ENCODE results near the gene ERH. TPM values are rescaled to one million over a fixed set of nuclear protein-coding genes. Genes with fewer than 3 reads are reported as not detected.

ERH gene
- total and polyA plus RNA-seq, 10 of the 15 experiments (the other 5 are each of a cell fraction or from before 2014, with no cell fraction given): 255 to 852 (median 382) TPM

DNA sequence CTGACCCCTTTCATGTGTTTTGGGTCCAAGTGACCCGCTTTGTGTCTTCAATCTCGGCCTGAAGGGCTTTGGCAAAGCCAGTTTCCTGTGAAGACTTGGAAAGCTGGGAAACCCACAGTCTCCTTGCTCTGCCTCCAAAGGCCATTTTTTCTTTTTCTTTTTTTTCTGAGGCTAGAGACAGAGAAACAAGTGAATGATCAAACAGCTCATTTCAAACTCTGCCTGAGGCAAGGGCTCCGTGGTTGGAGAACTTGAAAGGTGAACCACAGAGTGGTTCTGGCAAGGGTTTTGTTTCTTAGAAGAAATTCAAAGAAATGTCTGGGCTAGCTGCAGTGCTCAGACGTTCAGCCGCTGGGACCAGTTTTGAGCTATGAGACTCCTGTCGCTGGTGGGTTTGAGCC is 62.7 kb downstream of the ERH start:
- Histone ChIP-seq H3K9me3 (replicated peaks; ENCODE audit: control insufficient read depth, insufficient read depth, low read length) (no peaks in the 10 kb centered on the region), H3K27ac (ENCODE audit: control insufficient read depth, insufficient read depth) (no peak overlapping the region), H2AFZ (ENCODE audit: control insufficient read depth, low read depth, low read length) (no peak overlapping the region), H4K20me1 (ENCODE audit: control insufficient read depth, insufficient read depth) (no peaks in the 10 kb centered on the region), H3K4me3 (no peak overlapping the region), H3K36me3 (ENCODE audit: control insufficient read depth in 2 of 2, insufficient read depth in 2 of 2, low read length in 1 of 2) (no peaks in the 10 kb centered on the region), H3K79me2 (ENCODE audit: control insufficient read depth, insufficient read depth, low read length) (no peaks in the 10 kb centered on the region), H3K4me2 (ENCODE audit: control insufficient read depth, insufficient read depth) (no peak overlapping the region), H3K27me3 (replicated peaks in 1 of 2; ENCODE audit: control insufficient read depth in 2 of 2, insufficient read depth in 2 of 2, low read length in 1 of 2) (no peaks in the 10 kb centered on the region; a peak in 1 of 4 replicates), H3K9ac (ENCODE audit: control insufficient read depth, insufficient read depth, low read length) (no peak overlapping the region), H3K4me1 (ENCODE audit: control insufficient read depth, insufficient read depth, low read length) (no peaks in the 10 kb centered on the region; the same call in 1 of the 2 replicates)
- ChIA-PET CTCF (interaction anchor here (0.9 to 2.1 kb wide), 4 partner anchors 12 to 139 kb away, joined by 3 to 9 read pairs (median 4); no protein-coding TSS in a partner anchor), SMC1A (ENCODE audit: uncharacterized antibody, unreplicated experiment) (interaction anchor here (0.8 kb wide), 1 partner anchor 124 kb away, joined by 4 read pairs; no protein-coding TSS in a partner anchor), POLR2A (interaction anchor here (0.6 to 1.3 kb wide), 2 partner anchors 12 to 99 kb away, joined by 3 to 4 read pairs; no protein-coding TSS in a partner anchor), RAD21 (ENCODE audit: unreplicated experiment) (interaction anchor here (1.3 kb wide), 1 partner anchor 43 kb away, joined by 3 read pairs; no protein-coding TSS in a partner anchor)
- no peak for DNase-seq (ENCODE audit: low read depth, low spot score)
- TF ChIP-seq USF1 (IDR thresholded peaks at IDR 0.05; ENCODE audit: borderline replicate concordance, extremely low read length, insufficient read depth, low read depth, low read length): no peak
- TF ChIP-seq YY1 (IDR thresholded peaks at IDR 0.05; ENCODE audit: low read depth, low read length): no peak
- no peak for TF ChIP-seq HDGF (IDR thresholded peaks at IDR 0.05)
- no peak for TF ChIP-seq CTCF (IDR thresholded peaks at IDR 0.05 in 2 of 3, conservative IDR thresholded peaks at IDR 0.05 in 1 of 3; ENCODE audit: control insufficient read depth in 2 of 3, extremely low read depth in 1 of 3, insufficient read depth in 1 of 3, low read depth in 3 of 3, low read length in 3 of 3)
- no peak for TF ChIP-seq NR2C2 (IDR thresholded peaks at IDR 0.05; ENCODE audit: borderline replicate concordance, control insufficient read depth, insufficient read length, low read depth)
- TF ChIP-seq STAT3 (IDR thresholded peaks at IDR 0.05; ENCODE audit: low read depth, low read length): no peak
- no peak for TF ChIP-seq E2F8 (IDR thresholded peaks at IDR 0.05; ENCODE audit: low read depth, partially characterized antibody)
- no peak for FAIRE-seq
- in situ Hi-C loops (cut with MboI): no loop called here
- ATAC-seq: no peak
- 70% methylated on average over 6 of the region's 6 CpGs for WGBS (ENCODE audit: insufficient coverage, insufficient replicate concordance, low lambda C conversion rate, missing lambda C conversion rate)
- intact Hi-C loops (cut with micrococcal nuclease; ENCODE audit: unreplicated experiment): no loop called here
- BruUV-seq (replicated peaks): no TSS peak
